GM12873 (cell line): ENCODE data around the gene OR3A2.

Experiments
- TF ChIP-seq, protein P1 (sequence below): IDR thresholded peaks from 2 replicates; pipeline ENCODE4 v1.5.1; 2012; ENCODE audit warnings: low read depth, mild to moderate bottlenecking, moderate library complexity, low read length, control low read depth; ENCODE audit not compliant: insufficient read depth; ENCODE audit errors: missing control alignments

OR3A2 gene

DNA sequence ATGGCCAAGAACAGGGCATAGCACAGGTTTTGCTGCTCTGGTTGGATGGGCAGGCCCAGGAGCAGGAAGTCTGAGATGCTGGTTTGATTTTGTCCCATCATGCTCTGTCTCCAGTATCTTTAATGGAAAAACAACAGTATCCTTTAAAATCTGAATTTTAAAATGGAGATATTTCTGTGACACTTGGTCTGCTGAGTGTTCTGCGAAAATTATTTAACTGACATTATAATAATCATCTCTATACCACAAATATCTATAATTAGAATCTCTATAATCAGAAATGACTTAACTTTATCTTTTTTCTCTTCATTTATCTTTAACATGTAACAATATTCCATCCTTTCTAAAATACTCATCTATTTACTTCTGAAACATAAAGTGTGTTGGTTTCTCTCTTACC is 12.2 kb upstream of the OR3A2 start, which contains the start of gene OR1E1:
Gene OR1E1 (minus strand): TSS at position 101 of the 400 bp plus-strand sequence. CDS start 0 bp downstream, at position 101.
- TF ChIP-seq, protein P1, sequence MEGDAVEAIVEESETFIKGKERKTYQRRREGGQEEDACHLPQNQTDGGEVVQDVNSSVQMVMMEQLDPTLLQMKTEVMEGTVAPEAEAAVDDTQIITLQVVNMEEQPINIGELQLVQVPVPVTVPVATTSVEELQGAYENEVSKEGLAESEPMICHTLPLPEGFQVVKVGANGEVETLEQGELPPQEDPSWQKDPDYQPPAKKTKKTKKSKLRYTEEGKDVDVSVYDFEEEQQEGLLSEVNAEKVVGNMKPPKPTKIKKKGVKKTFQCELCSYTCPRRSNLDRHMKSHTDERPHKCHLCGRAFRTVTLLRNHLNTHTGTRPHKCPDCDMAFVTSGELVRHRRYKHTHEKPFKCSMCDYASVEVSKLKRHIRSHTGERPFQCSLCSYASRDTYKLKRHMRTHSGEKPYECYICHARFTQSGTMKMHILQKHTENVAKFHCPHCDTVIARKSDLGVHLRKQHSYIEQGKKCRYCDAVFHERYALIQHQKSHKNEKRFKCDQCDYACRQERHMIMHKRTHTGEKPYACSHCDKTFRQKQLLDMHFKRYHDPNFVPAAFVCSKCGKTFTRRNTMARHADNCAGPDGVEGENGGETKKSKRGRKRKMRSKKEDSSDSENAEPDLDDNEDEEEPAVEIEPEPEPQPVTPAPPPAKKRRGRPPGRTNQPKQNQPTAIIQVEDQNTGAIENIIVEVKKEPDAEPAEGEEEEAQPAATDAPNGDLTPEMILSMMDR, result no peak

DNA sequence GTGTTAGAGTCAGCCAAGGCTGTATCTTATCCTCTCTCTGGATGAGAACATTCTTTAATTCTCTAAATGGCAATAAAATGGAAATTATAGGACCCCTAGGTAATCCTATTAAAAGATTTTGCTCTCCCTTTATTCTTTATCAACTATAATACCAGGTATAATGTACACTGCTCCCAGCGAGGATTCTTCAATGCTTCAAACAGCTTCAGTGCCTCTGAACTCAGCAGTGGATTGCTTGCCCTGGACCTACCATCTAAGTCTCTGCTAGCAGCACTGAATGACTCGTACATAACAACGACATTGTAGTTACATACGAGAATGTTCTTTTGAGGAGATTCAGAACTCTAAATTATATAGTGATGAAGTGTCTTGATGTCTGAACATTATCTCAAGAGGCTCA is 3.7 kb upstream of the OR3A2 start:
- TF ChIP-seq, protein P1, result no peak

DNA sequence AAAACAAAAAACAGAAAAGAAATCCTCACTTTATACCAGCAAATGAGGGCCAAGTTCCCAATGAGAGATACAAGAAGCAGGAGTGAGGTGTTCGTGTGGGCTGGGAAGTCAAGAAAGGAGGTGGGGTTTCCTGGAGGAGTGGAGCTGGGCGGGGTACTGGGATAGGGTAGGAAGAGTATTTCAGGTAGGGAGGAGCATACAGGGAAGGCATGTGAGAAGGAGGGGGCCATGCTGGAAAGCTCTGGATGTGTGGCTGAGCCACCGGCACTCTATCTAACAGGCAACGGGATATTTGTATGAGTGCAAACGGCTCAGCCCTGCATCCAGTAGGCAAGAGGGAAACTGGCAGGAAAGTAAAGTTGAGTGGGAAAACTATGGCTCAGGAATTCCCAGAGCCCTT is 4.2 kb downstream of the OR3A2 start:
- TF ChIP-seq, protein P1, result no peak

DNA sequence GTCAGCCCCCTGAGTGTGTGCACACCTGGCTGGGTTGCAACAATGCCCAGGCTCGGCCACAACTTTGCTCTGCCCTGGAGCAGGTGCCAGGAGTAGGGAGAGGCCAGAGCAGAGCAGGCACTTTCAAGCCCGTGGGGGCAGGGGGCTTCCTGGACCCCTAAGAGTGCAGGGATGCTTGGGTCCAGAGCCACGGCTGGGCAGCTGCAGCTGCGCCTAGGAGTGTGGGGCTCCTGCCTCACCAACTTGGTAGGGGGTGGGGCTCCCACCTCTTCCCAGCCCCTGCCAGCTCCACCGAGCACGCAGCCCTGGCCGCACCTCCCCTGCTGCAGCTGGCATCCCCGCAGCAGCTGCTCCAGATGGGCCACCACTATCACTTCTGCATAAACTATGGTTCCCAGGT is 7.8 kb downstream of the OR3A2 start:
- TF ChIP-seq, protein P1, result no peak

DNA sequence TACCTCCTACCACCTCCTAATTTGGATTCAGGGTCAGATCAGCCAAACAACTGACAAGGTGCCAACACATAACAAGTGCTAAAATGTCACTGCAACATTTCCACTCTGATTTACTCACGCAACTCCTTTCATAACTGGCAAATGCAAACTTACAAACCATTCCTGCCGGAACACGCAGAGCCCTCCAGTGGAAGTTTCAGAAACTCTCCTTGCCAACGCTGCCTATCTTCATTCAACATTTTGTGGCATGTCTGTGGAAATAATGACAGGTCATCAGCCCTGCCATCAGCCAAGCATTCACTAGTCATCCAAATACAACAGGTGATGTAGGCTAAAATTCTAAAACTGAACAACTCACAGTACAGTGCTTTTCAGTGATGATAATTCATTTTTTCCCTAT is 50.2 kb downstream of the OR3A2 start:
- TF ChIP-seq, protein P1, result no peak

DNA sequence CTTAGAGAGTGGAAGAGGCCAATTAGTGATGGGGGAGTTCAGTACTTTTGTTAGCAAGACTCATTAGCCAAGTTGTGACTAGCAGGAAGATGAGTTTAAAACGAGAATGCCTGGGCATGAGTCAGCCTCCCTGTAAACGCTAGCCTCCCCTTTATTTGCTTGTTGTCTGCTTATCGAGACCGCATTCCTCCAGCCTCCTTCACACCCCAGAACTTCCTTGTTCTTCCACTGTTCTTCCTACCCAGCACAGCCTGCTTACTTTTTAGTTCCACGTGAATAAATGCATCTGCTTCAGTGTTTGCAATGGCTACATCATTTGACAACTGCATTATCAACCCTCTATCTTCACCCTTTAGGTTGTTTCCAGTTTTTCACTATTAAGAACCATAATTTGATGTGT is 67.8 kb downstream of the OR3A2 start:
- TF ChIP-seq, protein P1, result no peak

DNA sequence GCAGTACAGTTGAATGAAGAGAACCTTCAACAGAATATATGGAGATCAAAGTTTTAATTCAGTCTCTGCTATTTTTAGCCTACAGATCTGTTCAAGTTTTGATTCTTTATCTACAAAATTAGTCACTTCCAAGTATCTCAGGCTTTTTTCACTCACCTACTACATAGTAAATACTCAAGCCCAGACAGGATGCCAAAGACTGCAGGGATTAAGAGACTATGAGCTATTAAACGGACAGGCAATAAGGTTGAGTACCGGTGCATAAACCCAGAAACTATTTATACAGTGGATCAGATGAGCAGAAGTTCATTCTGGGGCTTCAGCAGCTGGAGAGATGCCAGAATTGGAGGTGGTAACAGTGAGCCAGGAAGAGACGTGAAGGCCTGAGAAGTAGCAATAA is 69.3 kb downstream of the OR3A2 start:
- TF ChIP-seq, protein P1, result no peak
